IMR-90 (cell line): ENCODE results near the gene PLA2G4D. TPM values are rescaled to one million over a fixed set of nuclear protein-coding genes. Genes with fewer than 3 reads are reported as not detected.

Experiments used
- ATAC-seq: fragments of 200-7000 bp; cut with Tn5 transposase; 2 replicates; pipeline ENCODE4 v1.9.1; 2020; ENCODE audit warnings: low read depth, mild to moderate bottlenecking, moderate library complexity
- BruUV-seq: library from RNA; stranded (reverse); fragments of 400-500 nt; replicated peaks from 2 replicates; lab custom pipeline; 2021; lab: Mats Ljungman, UMichigan
- CTCF ChIA-PET: fragments of 300-600 bp; formaldehyde crosslinking; extraction: SDS; loops from one replicate; lab custom pipeline; 2021; ENCODE audit warnings: antibody characterized with exemption; lab: Yijun Ruan, JAX
- POLR2A ChIA-PET: fragments of 300-600 bp; sonication (Branson Sonifier 250); formaldehyde crosslinking; loops from one replicate; lab custom pipeline; 2022; ENCODE audit warnings: antibody characterized with exemption; ENCODE audit not compliant: unreplicated experiment; lab: Charles Lee
- DNase-seq: peaks from one replicate; pipeline ENCODE4 v3.0.0; 2013
- H2AFZ ChIP-seq: replicated peaks from 2 replicates; pipeline ENCODE3; 2013; ENCODE audit warnings: low read length, mild to moderate bottlenecking; ENCODE audit not compliant: poor library complexity
- H2AK5ac ChIP-seq: 2 replicates; pipeline ENCODE4 v1.6.1; 2013; ENCODE audit warnings: low read depth, low read length, inconsistent platforms
- H2AK9ac ChIP-seq: replicated peaks from 2 replicates; pipeline ENCODE3; 2013; ENCODE audit warnings: mild to moderate bottlenecking, low read depth, low read length, moderate library complexity; ENCODE audit not compliant: poor library complexity
- H2BK120ac ChIP-seq: 2 replicates; pipeline ENCODE4 v1.6.1; 2013; ENCODE audit warnings: low read depth, low read length, inconsistent platforms
- H2BK15ac ChIP-seq: 3 replicates; pipeline ENCODE4 v1.6.1; 2013; ENCODE audit warnings: low read depth, low read length, inconsistent platforms
- H2BK20ac ChIP-seq: 2 replicates; pipeline ENCODE4 v1.6.1; 2013; ENCODE audit warnings: low read depth, mild to moderate bottlenecking, inconsistent platforms, low read length, moderate library complexity
- H2BK5ac ChIP-seq: 2 replicates; pipeline ENCODE4 v1.6.1; 2013; ENCODE audit warnings: mild to moderate bottlenecking, low read depth, low read length, inconsistent platforms; ENCODE audit not compliant: poor library complexity, severe bottlenecking
- H3K14ac ChIP-seq: replicated peaks from 2 replicates; pipeline ENCODE4 v1.6.1; 2013; ENCODE audit warnings: low read depth, low read length, inconsistent platforms
- H3K18ac ChIP-seq: 2 replicates; pipeline ENCODE4 v1.6.1; 2013; ENCODE audit warnings: low read depth, low read length, control low read depth
- H3K23ac ChIP-seq: 2 replicates; pipeline ENCODE4 v1.6.1; 2013; ENCODE audit warnings: low read depth, low read length, inconsistent platforms
- H3K27ac ChIP-seq: 2 replicates; pipeline ENCODE4 v1.5.1; 2013; ENCODE audit warnings: mild to moderate bottlenecking, control low read depth, low read length; ENCODE audit not compliant: insufficient read depth
- H3K27me3 ChIP-seq: 2 replicates; pipeline ENCODE4 v1.6.1; 2013; ENCODE audit warnings: low read length; ENCODE audit not compliant: control insufficient read depth, insufficient read depth
- H3K36me3 ChIP-seq: 2 replicates; pipeline ENCODE4 v1.6.1; 2013; ENCODE audit warnings: low read length, mixed read lengths; ENCODE audit not compliant: control insufficient read depth, insufficient read depth
- H3K4ac ChIP-seq: 2 replicates; pipeline ENCODE4 v1.6.1; 2013; ENCODE audit warnings: low read depth, low read length, inconsistent platforms
- H3K4me1 ChIP-seq: 2 replicates; pipeline ENCODE4 v1.6.1; 2013; ENCODE audit warnings: low read length, mixed read lengths; ENCODE audit not compliant: control insufficient read depth, insufficient read depth
- H3K4me2 ChIP-seq: 2 replicates; pipeline ENCODE4 v1.6.1; 2013; ENCODE audit warnings: low read depth, mild to moderate bottlenecking, control low read depth, low read length, moderate library complexity
- H3K4me3 ChIP-seq: 2 replicates; pipeline ENCODE4 v1.5.1; 2013; ENCODE audit warnings: low read depth, mild to moderate bottlenecking, control low read depth, low read length, moderate library complexity; ENCODE audit not compliant: insufficient read depth
- H3K56ac ChIP-seq: 2 replicates; pipeline ENCODE4 v1.6.1; 2013; ENCODE audit warnings: low read length, inconsistent platforms; ENCODE audit not compliant: insufficient read depth; ENCODE audit errors: extremely low read depth
- H3K79me1 ChIP-seq, 2 experiments: 2 replicates each; pipeline ENCODE4 v1.6.1; 2013; ENCODE audit warnings: low read length in 2 of 2, inconsistent platforms in 1 of 2, low read depth in 1 of 2
- H3K9ac ChIP-seq: 2 replicates; pipeline ENCODE4 v1.6.1; 2013; ENCODE audit warnings: low read depth, low read length, control low read depth
- H3K9me1 ChIP-seq: 2 replicates; pipeline ENCODE4 v1.6.1; 2013; ENCODE audit warnings: low read length, inconsistent platforms; ENCODE audit not compliant: insufficient read depth
- H3K9me3 ChIP-seq: 2 replicates; pipeline ENCODE4 v1.6.1; 2013; ENCODE audit warnings: low read length; ENCODE audit not compliant: control insufficient read depth, insufficient read depth
- H4K20me1 ChIP-seq: 2 replicates; pipeline ENCODE4 v1.6.1; 2013; ENCODE audit warnings: low read length, inconsistent platforms; ENCODE audit not compliant: insufficient read depth
- H4K5ac ChIP-seq: 2 replicates; pipeline ENCODE4 v1.6.1; 2013; ENCODE audit warnings: mild to moderate bottlenecking, low read depth, low read length, control low read depth
- H4K8ac ChIP-seq, 2 experiments: 2 replicates each; pipeline ENCODE4 v1.6.1; 2013; ENCODE audit warnings: low read depth in 2 of 2, low read length in 2 of 2, control low read depth in 1 of 2, inconsistent platforms in 1 of 2
- H4K91ac ChIP-seq: 2 replicates; pipeline ENCODE4 v1.6.1; 2013; ENCODE audit warnings: low read depth, low read length, inconsistent platforms; ENCODE audit not compliant: insufficient read depth
- POLR2A ChIP-seq: IDR thresholded peaks from 2 replicates; pipeline ENCODE4 v1.6.1; 2012; ENCODE audit warnings: mild to moderate bottlenecking, low read depth, low read length
- RAD21 ChIP-seq: IDR thresholded peaks from 2 replicates; pipeline ENCODE4 v1.6.1; 2012; ENCODE audit warnings: low read length, improper control_type of control experiment
- WGBS, 2 experiments: methylation state at CpG; one replicate each; pipeline versions ENCODE4 v1.1.5 to v1.1.7; 2013; ENCODE audit warnings: missing lambda C conversion rate in 2 of 2; ENCODE audit not compliant: insufficient read length in 1 of 2; ENCODE audit errors: extremely low coverage in 2 of 2; 5-methylcytosine and 5-hydroxymethylcytosine counted together
- dilution Hi-C: fragments of 300-500 bp; cut with HindIII; formaldehyde crosslinking; loops from one replicate; pipeline ENCODE4 v1.14.3; 2018; ENCODE audit warnings: low sequenced_read_pairs; ENCODE audit not compliant: unreplicated experiment
- in situ Hi-C: fragments of 300-500 bp; cut with MboI; formaldehyde crosslinking; loops from 3 replicates; pipeline ENCODE4 v1.14.3; 2019; ENCODE audit warnings: low sequenced_read_pairs, inconsistent platforms, mixed read lengths
- intact Hi-C: fragments of 100-400 bp; cut with micrococcal nuclease; formaldehyde crosslinking; loops from 2 replicates; pipeline ENCODE4 v1.10.0; 2022
- polyA plus RNA-seq, 3 experiments: library from polyadenylated mRNA; depleted of rRNA; stranded (reverse); fragments of >200 nt; gene quantifications; 2 replicates each; pipeline ENCODE4 v1.2.3, GENCODE V29; 2012; ENCODE audit warnings: low replicate concordance in 1 of 3
- total RNA-seq: library from RNA; depleted of rRNA; stranded (reverse); fragments of >200 nt; gene quantifications from 2 replicates; pipeline ENCODE4 v1.2.3, GENCODE V29; 2012

PLA2G4D gene
- total and polyA plus RNA-seq, 2 of the 4 experiments (the other 2 are of a cell fraction), result not detected

GRCh38 chr15:42129364-42129763 is 35.0 kb upstream of the PLA2G4D start:
- Histone ChIP-seq H3K79me1 (no peaks in the 10 kb centered on the region), H3K27ac (no peak overlapping the region), H3K9me3 (no peaks in the 10 kb centered on the region), H3K27me3 (peaks cover 40% of the 10 kb centered on the region), H2BK15ac (no peak overlapping the region), H2BK120ac (no peak overlapping the region), H3K4me1 (no peaks in the 10 kb centered on the region), H2AFZ (no peak overlapping the region), H2AK9ac (no peak overlapping the region), H3K36me3 (no peaks in the 10 kb centered on the region), H3K9me1 (no peaks in the 10 kb centered on the region), H3K4me3 (no peak overlapping the region), H3K4me2 (no peak overlapping the region), H4K8ac (no peak overlapping the region), H3K23ac (no peak overlapping the region), H4K20me1 (no peaks in the 10 kb centered on the region), H3K18ac (no peak overlapping the region), H3K9ac (no peak overlapping the region), H2BK20ac (no peak overlapping the region), H4K5ac (no peak overlapping the region), H3K56ac (no peak overlapping the region), H2BK5ac (no peak overlapping the region), H2AK5ac (no peak overlapping the region), H3K4ac (no peak overlapping the region), H4K91ac (no peak overlapping the region), H3K14ac (no peak overlapping the region)
- intact Hi-C loops, result no loop called here
- POLR2A ChIA-PET, result no interaction called here
- CTCF ChIA-PET, result interaction anchor here (0.7 kb wide), 1 partner anchor 50 kb away, joined by 3 read pairs; no protein-coding TSS in a partner anchor
- no peak for ATAC-seq
- no CpG with 5 or more reads among the region's 2 CpGs for WGBS, 2 experiments
- no TSS peak for BruUV-seq
- no peak for DNase-seq
- in situ Hi-C loops, result no loop called here
- dilution Hi-C loops, result no loop called here
- TF ChIP-seq POLR2A, result no peak
- no peak for TF ChIP-seq RAD21
